Stimulated activated CD8-positive, alpha-beta memory T cell treated with anti-CD3 and anti-CD28 coated beads, Interleukin-2, amount 100 ng/mL, for 48 hours (primary cell): ENCODE measurements around the gene LRRC71.

ENCODE experiments used
- DNase-seq, 2 donors: peaks; one replicate each; pipeline ENCODE4 v3.0.0-alpha.2; 2020; ENCODE audit warnings: low read depth in 2 of 2

The LRRC71 gene

GRCh38 chr1:156920233-156921052, at the start of gene LRRC71:
Gene LRRC71, plus strand, starts transcription at chr1:156920632. Its CDS starts 172 bp downstream, at chr1:156920804.
- peak; percentile 74 to 80 for DNase-seq

- DNase-seq, result no peak
These were observed 46.8 kb upstream of the LRRC71 start for GRCh38 chr1:156873659-156874058.

- DNase-seq, result no peak
These were observed 46.3 kb upstream of the LRRC71 start for GRCh38 chr1:156874142-156874541.

- no peak for DNase-seq
These were observed 45.7 kb upstream of the LRRC71 start for GRCh38 chr1:156874572-156875340.

- no peak for DNase-seq
These were observed 45.2 kb upstream of the LRRC71 start for GRCh38 chr1:156875341-156875615.

GRCh38 chr1:156876281-156876680, 44.2 kb upstream of the LRRC71 start:
- DNase-seq, result no peak

GRCh38 chr1:156877433-156878170, 42.8 kb upstream of the LRRC71 start:
- no peak for DNase-seq

- DNase-seq, result no peak
These were observed 40.6 kb upstream of the LRRC71 start for GRCh38 chr1:156879876-156880275.

GRCh38 chr1:156880473-156880872, 40.0 kb upstream of the LRRC71 start:
- DNase-seq, result no peak

GRCh38 chr1:156881101-156881500, 39.3 kb upstream of the LRRC71 start:
- no peak for DNase-seq

- no peak for DNase-seq
These were observed 38.8 kb upstream of the LRRC71 start for GRCh38 chr1:156881663-156882062.

GRCh38 chr1:156882543-156882942, 37.9 kb upstream of the LRRC71 start:
- no peak for DNase-seq

GRCh38 chr1:156883919-156884318, 36.5 kb upstream of the LRRC71 start:
- no peak for DNase-seq

- DNase-seq, result no peak
These were observed 35.8 kb upstream of the LRRC71 start for GRCh38 chr1:156884560-156885184.

GRCh38 chr1:156885314-156885713, 35.1 kb upstream of the LRRC71 start:
- no peak for DNase-seq

- DNase-seq, result no peak
These were observed 34.5 kb upstream of the LRRC71 start for GRCh38 chr1:156885880-156886355.

- no peak for DNase-seq
These were observed 33.7 kb upstream of the LRRC71 start for GRCh38 chr1:156886583-156887281.

GRCh38 chr1:156887317-156887716, 33.1 kb upstream of the LRRC71 start:
- no peak for DNase-seq

- no peak for DNase-seq
These were observed 32.7 kb upstream of the LRRC71 start for GRCh38 chr1:156887734-156888133.

GRCh38 chr1:156889802-156890580, 30.4 kb upstream of the LRRC71 start:
- peak; percentile 39 to 54 for DNase-seq
